Testis (tissue), 3 donors: Measurements from ENCODE around the gene HCRT. TPM values are rescaled to one million over a fixed set of nuclear protein-coding genes. Genes with fewer than 3 reads are reported as not detected.

Experiments used
- DNase-seq: peaks from one replicate; pipeline ENCODE4 v3.0.0-alpha.2; 2019
- H3K27ac ChIP-seq, 2 donors: fragments of 200-600 bp; sonication (generic); one replicate each; pipeline ENCODE4 v1.5.1; 2019
- H3K27me3 ChIP-seq: fragments of 200-600 bp; sonication (generic); one replicate; pipeline ENCODE4 v1.5.1; 2019
- H3K36me3 ChIP-seq: fragments of 200-600 bp; sonication (generic); one replicate; pipeline ENCODE4 v1.5.1; 2017; ENCODE audit warnings: low read depth; ENCODE audit errors: missing control alignments
- H3K4me1 ChIP-seq: fragments of 200-600 bp; sonication (generic); one replicate; pipeline ENCODE4 v1.5.1; 2019
- H3K4me3 ChIP-seq, 2 donors: fragments of 200-600 bp; sonication (generic); one replicate each; pipeline ENCODE4 v1.5.1; 2017 to 2019
- H3K9me3 ChIP-seq: fragments of 200-600 bp; sonication (generic); one replicate; pipeline ENCODE4 v1.5.1; 2017
- CTCF ChIP-seq, 3 experiments: fragments of 450-650 bp in 2 of 3; fragments of 200-600 bp in 1 of 3; sonication (generic) in 1 of 3; IDR thresholded peaks; one replicate each; pipeline ENCODE4 v1.5.1; 2016 to 2019; ENCODE audit warnings: antibody characterized with exemption in 3 of 3, mild to moderate bottlenecking in 2 of 3, moderate library complexity in 1 of 3
- POLR2A ChIP-seq: fragments of 450-650 bp; IDR thresholded peaks from one replicate; pipeline ENCODE4 v1.6.1; 2017; ENCODE audit warnings: antibody characterized with exemption, mild to moderate bottlenecking, moderate library complexity
- WGBS, 2 donors: methylation state at CpG; one replicate each; pipeline ENCODE4 v1.1.5; 2018; 5-methylcytosine and 5-hydroxymethylcytosine counted together
- intact Hi-C: fragments of 100-400 bp; cut with DNase I; formaldehyde crosslinking; loops from one replicate; pipeline ENCODE4 v1.15.1; 2023; ENCODE audit warnings: low total_unique reads
- polyA plus RNA-seq: library from polyadenylated mRNA; stranded (reverse); fragments of 350-450 nt; fragmentation: Illumina TruSeq; extraction: RNeasy Lipid Tissue Mini Kit (QIAGEN cat#74804); gene quantifications from one replicate; pipeline ENCODE4 v1.2.3, GENCODE V29; 2014; ENCODE audit warnings: low read depth, low replicate concordance; ENCODE audit not compliant: insufficient read depth
- total RNA-seq, 2 donors: library from RNA; depleted of rRNA; stranded (reverse); fragments of >200 nt; gene quantifications; one replicate each; pipeline ENCODE4 v1.2.3, GENCODE V29; 2016

Gene HCRT
- total and polyA plus RNA-seq, 3 donors from 2014 or later, result not detected

- H3K36me3 ChIP-seq, result no peaks in the 10 kb centered on the region
- WGBS, 2 donors, result 41 to 46% methylated on average over 15 of the region's 15 CpGs
- H3K27me3 ChIP-seq, result no peaks in the 10 kb centered on the region
- TF ChIP-seq CTCF (IDR thresholded peaks at IDR 0.05) (no peak), POLR2A (no peak)
- peaks cover 53% of the 10 kb centered on the region for H3K4me1 ChIP-seq
- H3K4me3 ChIP-seq, result no peak overlapping the region
- no peaks in the 10 kb centered on the region for H3K9me3 ChIP-seq
- intact Hi-C loops, result no loop called here
- peak overlapping the region; percentile 32 to 71 for H3K27ac ChIP-seq
- DNase-seq, result peak; percentile 58
Observed at GRCh38 chr17:42135664-42136653, 49.3 kb downstream of the HCRT start.

GRCh38 chr17:42135151-42135550 lies 50.1 kb downstream of the HCRT start:
- H3K9me3 ChIP-seq, result no peaks in the 10 kb centered on the region
- H3K36me3 ChIP-seq, result no peaks in the 10 kb centered on the region
- 69 to 70% methylated on average over 6 of the region's 6 CpGs for WGBS, 2 donors
- peaks cover 61% of the 10 kb centered on the region for H3K4me1 ChIP-seq
- TF ChIP-seq CTCF (IDR thresholded peaks at IDR 0.05) (no peak), POLR2A (no peak)
- H3K4me3 ChIP-seq, result no peak overlapping the region
- intact Hi-C loops, result no loop called here
- peak overlapping the region; percentile 32 to 71 for H3K27ac ChIP-seq
- no peaks in the 10 kb centered on the region for H3K27me3 ChIP-seq
- DNase-seq, result no peak

Other genes with a start within 250 kb of the HCRT start
- 10 to 100 TPM; 74.3 to 89.7 TPM for gene CNP, start 218.7 kb downstream of the HCRT start, total RNA-seq
- gene CNP, start 218.7 kb downstream of the HCRT start, polyA plus RNA-seq, result 40.8 TPM
- 10 to 100 TPM; 81.1 to 86.2 TPM for gene DNAJC7, start 168.0 kb downstream of the HCRT start, total RNA-seq
- gene DNAJC7, start 168.0 kb downstream of the HCRT start, polyA plus RNA-seq, result 94.3 TPM
- gene NKIRAS2, start 165.4 kb downstream of the HCRT start, total RNA-seq, result 100 to 1,000 TPM in 1 of 2 donors, 10 to 100 TPM in 1; 85.1 to 103 TPM
- 65.4 TPM for gene NKIRAS2, start 165.4 kb downstream of the HCRT start, polyA plus RNA-seq
- 10 to 100 TPM in 1 of 2 donors, 1 to 10 TPM in 1; 7.7 to 11.3 TPM for gene C17orf113, start 134.9 kb downstream of the HCRT start, total RNA-seq
- 2.8 TPM for gene C17orf113, start 134.9 kb downstream of the HCRT start, polyA plus RNA-seq
- 10 to 100 TPM; 17.9 to 26.6 TPM for gene ZNF385C, start 87.0 kb downstream of the HCRT start, total RNA-seq
- 21.4 TPM for gene ZNF385C, start 87.0 kb downstream of the HCRT start, polyA plus RNA-seq
- gene DHX58, start 72.7 kb downstream of the HCRT start, total RNA-seq, result 10 to 100 TPM; 35.9 to 51.1 TPM
- gene DHX58, start 72.7 kb downstream of the HCRT start, polyA plus RNA-seq, result 56.3 TPM
- gene KAT2A, start 64.1 kb downstream of the HCRT start, total RNA-seq, result 100 to 1,000 TPM; 109 to 111 TPM
- 37.6 TPM for gene KAT2A, start 64.1 kb downstream of the HCRT start, polyA plus RNA-seq
- 1 to 10 TPM; 6.9 to 9.8 TPM for gene HSPB9, start 62.6 kb downstream of the HCRT start, total RNA-seq
- 12.9 TPM for gene HSPB9, start 62.6 kb downstream of the HCRT start, polyA plus RNA-seq
- 100 to 1,000 TPM in 1 of 2 donors, 10 to 100 TPM in 1; 96.0 to 152 TPM for gene RAB5C, start 30.5 kb downstream of the HCRT start, total RNA-seq
- gene RAB5C, start 30.5 kb downstream of the HCRT start, polyA plus RNA-seq, result 139 TPM
- gene KCNH4, start 4.3 kb downstream of the HCRT start, total RNA-seq, result under 1 TPM; 0.24 to 0.56 TPM
- 0.42 TPM for gene KCNH4, start 4.3 kb downstream of the HCRT start, polyA plus RNA-seq
- gene GHDC, start 9.0 kb upstream of the HCRT start, total RNA-seq, result 10 to 100 TPM; 28.3 to 36.6 TPM
- 16.9 TPM for gene GHDC, start 9.0 kb upstream of the HCRT start, polyA plus RNA-seq
- 10 to 100 TPM; 65.9 to 81.5 TPM for gene STAT5B, start 90.9 kb upstream of the HCRT start, total RNA-seq
- 66.0 TPM for gene STAT5B, start 90.9 kb upstream of the HCRT start, polyA plus RNA-seq
- 10 to 100 TPM; 27.8 to 37.0 TPM for gene STAT5A, start 103.0 kb upstream of the HCRT start, total RNA-seq
- 13.7 TPM for gene STAT5A, start 103.0 kb upstream of the HCRT start, polyA plus RNA-seq
- 100 to 1,000 TPM; 107 to 117 TPM for gene STAT3, start 203.0 kb upstream of the HCRT start, total RNA-seq
- gene STAT3, start 203.0 kb upstream of the HCRT start, polyA plus RNA-seq, result 69.5 TPM
- 10 to 100 TPM; 49.4 to 68.4 TPM for gene CAVIN1, start 237.8 kb upstream of the HCRT start, total RNA-seq
- gene CAVIN1, start 237.8 kb upstream of the HCRT start, polyA plus RNA-seq, result 106 TPM